ENCODE measurements around the gene KRT78. TPM values are rescaled to one million over a fixed set of nuclear protein-coding genes. Genes with fewer than 3 reads are reported as not detected.

KRT78 gene
- total RNA-seq, 1 donor from 2014 or later, result 89.1 TPM

DNA sequence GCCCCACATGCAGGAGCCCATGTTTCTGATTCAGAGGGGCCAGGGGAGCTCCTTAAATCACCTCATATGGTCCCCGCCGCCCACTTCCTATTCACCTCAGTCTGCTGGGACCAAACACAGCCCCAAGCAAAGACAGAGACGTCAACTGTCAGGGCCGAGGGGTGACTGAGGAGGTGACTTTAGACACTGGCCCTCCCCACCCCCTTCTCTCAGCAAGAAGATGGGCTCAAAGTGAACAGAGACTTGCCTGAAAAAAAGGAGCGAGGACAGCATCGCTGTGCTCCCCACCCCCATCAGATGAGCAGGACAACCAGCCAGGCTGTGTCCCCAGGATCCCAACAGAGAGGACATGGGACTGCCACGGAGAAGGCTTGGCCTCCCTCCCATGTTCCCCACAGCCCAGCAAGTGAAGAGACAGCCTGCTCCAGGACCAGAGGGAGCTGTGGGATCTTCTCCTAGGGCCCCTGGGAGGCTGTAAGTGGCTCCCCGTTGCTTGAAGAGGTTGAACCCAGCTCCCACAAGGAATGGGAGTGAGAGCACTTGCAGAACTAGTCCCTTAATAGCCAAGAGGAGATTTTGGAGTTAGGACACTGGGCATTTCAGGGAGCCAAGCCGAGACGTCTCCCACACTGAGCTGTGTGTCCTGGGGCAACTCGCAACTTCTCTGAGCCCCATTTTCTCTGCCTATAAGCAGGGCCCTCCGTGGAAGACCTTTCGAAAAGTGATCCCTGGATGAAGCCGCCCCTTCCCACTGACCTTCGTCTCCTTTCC lies 13.3 kb downstream of the KRT78 start:
- H3K27ac ChIP-seq, result no peak overlapping the region
- no peaks in the 10 kb centered on the region for H3K27me3 ChIP-seq
- H3K36me3 ChIP-seq, result no peaks in the 10 kb centered on the region
- H3K9me3 ChIP-seq, result no peaks in the 10 kb centered on the region
- TF ChIP-seq POLR2AphosphoS5 (IDR thresholded peaks at IDR 0.05; ENCODE audit: insufficient read depth in 1 of 2, low read depth in 1 of 2), result no peak
- TF ChIP-seq, protein P1, sequence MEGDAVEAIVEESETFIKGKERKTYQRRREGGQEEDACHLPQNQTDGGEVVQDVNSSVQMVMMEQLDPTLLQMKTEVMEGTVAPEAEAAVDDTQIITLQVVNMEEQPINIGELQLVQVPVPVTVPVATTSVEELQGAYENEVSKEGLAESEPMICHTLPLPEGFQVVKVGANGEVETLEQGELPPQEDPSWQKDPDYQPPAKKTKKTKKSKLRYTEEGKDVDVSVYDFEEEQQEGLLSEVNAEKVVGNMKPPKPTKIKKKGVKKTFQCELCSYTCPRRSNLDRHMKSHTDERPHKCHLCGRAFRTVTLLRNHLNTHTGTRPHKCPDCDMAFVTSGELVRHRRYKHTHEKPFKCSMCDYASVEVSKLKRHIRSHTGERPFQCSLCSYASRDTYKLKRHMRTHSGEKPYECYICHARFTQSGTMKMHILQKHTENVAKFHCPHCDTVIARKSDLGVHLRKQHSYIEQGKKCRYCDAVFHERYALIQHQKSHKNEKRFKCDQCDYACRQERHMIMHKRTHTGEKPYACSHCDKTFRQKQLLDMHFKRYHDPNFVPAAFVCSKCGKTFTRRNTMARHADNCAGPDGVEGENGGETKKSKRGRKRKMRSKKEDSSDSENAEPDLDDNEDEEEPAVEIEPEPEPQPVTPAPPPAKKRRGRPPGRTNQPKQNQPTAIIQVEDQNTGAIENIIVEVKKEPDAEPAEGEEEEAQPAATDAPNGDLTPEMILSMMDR (IDR thresholded peaks at IDR 0.05), result no peak
- TF ChIP-seq POLR2A (IDR thresholded peaks at IDR 0.05), result no peak
- no peaks in the 10 kb centered on the region for H3K4me1 ChIP-seq
- DNase-seq (ENCODE audit: extremely low spot score in 2 of 2), result no peak
- intact Hi-C loops (cut with DNase I), result no loop called here
- H3K4me3 ChIP-seq, result no peak overlapping the region

DNA sequence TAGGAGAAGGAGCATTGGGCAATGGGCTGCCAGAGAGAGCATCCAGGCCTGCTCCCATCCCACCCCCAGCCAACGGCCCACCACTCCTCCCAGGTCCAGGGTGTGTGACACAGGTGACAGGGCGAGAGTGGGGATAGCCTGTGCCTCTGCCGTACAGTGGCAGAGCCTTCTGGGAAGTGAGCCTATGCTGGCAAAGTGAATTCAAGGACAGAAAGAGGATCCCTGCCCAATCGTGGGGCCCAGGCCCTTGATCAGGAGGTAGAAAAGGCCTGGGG lies 14.1 kb downstream of the KRT78 start:
- Histone ChIP-seq H3K27me3 (no peaks in the 10 kb centered on the region), H3K9me3 (no peaks in the 10 kb centered on the region), H3K36me3 (no peaks in the 10 kb centered on the region), H3K4me1 (no peaks in the 10 kb centered on the region), H3K4me3 (no peak overlapping the region), H3K27ac (no peak overlapping the region)
- intact Hi-C loops (cut with DNase I), result no loop called here
- no peak for DNase-seq (ENCODE audit: extremely low spot score in 2 of 2)
- no peak for TF ChIP-seq POLR2A (IDR thresholded peaks at IDR 0.05)
- no peak for TF ChIP-seq POLR2AphosphoS5 (IDR thresholded peaks at IDR 0.05; ENCODE audit: insufficient read depth in 1 of 2, low read depth in 1 of 2)
- TF ChIP-seq, protein P1 (IDR thresholded peaks at IDR 0.05), result no peak

DNA sequence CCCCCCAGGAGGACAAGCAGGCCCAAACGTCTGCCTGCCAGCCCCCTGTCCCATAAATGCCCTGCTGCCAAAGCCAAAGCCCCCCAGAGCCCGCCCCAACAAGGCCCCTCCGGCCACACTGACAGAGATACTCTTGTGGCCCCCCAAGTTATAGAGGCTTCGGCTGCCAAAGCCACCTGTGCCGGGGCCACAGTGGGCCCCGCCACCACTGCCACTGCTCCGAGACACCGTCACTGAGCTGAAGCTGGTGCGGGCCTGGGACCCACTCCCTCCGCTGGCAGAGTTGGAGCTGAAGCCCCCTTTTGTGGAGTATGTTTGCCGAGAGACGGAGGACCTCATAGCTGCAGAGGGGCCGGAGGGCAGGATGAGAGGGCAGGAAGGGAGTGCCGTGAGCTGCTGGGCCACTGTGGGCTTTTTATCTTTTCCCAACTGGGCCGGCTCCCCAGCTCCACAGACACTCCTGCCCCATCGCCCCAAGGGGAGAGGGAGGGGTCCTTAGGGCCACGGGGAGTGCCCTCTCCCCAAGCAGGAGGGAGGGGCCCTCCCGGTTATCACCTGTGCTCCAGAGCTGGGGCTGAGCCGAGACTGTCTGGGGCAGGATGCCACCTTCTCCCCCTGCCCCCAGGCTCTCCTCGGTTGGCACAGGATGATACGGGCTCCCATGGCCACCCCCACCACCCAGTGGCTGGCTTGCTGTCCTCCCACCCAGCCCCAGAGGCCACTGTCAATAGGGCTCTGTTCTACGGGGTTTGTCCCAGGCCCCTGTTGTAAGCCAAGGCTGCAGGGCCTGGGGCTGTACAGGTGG lies 14.7 kb downstream of the KRT78 start, which contains the start of gene KRT79:
TSS of gene KRT79 (minus strand) at position 390 of the 805 bp plus-strand sequence. CDS start at position 339, 51 bp downstream.
- Histone ChIP-seq H3K4me1 (no peaks in the 10 kb centered on the region), H3K27me3 (no peaks in the 10 kb centered on the region), H3K36me3 (no peaks in the 10 kb centered on the region), H3K9me3 (no peaks in the 10 kb centered on the region), H3K4me3 (no peak within 1 kb of the TSS), H3K27ac (no peak within 1 kb of the TSS)
- intact Hi-C loops (cut with DNase I), result no loop called here
- TF ChIP-seq POLR2AphosphoS5 (IDR thresholded peaks at IDR 0.05; ENCODE audit: insufficient read depth in 1 of 2, low read depth in 1 of 2) (no peak), POLR2A (IDR thresholded peaks at IDR 0.05) (no peak)
- TF ChIP-seq, protein P1 (IDR thresholded peaks at IDR 0.05), result no peak
- DNase-seq (ENCODE audit: extremely low spot score in 2 of 2), result no peak

DNA sequence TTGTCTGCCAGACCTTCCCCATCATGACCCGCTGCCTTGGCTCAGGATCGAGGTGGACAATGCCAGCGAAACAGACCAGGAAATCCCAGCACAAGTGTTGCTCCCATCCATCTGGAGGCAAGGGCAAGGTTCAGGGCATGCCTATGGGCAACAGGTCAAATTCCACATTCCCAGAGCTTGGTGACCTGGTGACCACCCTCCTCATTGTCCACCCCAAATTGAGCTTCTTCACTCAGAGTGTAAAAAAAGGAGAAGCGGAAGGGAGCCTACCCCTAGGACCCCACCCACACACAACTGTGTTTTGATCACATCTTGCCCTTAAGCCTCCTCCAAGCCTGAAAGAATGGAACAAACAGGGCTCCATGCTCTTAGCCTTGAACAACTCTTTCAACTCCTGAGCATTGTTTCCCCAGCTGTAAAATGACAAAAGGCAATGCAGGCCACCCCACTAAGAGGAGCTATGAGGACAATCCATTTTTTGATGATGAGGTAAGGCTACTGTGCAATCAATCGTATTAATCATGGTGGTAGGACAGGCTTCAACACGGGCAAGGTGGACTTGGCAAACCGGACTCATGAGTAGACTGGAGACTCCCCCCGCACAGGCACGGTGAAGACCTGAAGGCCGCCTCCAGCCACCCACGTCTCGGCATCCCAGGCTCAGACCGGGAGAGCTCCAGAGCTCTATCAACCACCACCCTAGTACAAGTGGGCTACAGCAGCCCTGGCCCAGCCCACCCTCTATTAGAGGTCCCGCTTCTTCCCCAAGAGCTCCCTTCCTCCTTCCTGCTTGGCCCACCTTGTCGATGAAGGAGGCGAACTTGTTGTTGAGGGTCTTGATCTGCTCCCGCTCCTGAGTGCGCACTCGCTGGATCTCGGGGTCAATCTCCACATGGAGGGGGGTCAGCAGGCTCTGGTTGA lies 15.5 kb downstream of the KRT78 start:
- DNase-seq (ENCODE audit: extremely low spot score in 2 of 2), result no peak
- no peak for TF ChIP-seq POLR2AphosphoS5 (IDR thresholded peaks at IDR 0.05; ENCODE audit: insufficient read depth in 1 of 2, low read depth in 1 of 2)
- no peak for TF ChIP-seq POLR2A (IDR thresholded peaks at IDR 0.05)
- TF ChIP-seq, protein P1 (IDR thresholded peaks at IDR 0.05), result no peak
- intact Hi-C loops (cut with DNase I), result no loop called here
- Histone ChIP-seq H3K9me3 (no peaks in the 10 kb centered on the region), H3K4me1 (no peaks in the 10 kb centered on the region), H3K27me3 (no peaks in the 10 kb centered on the region), H3K36me3 (no peaks in the 10 kb centered on the region), H3K4me3 (no peak overlapping the region), H3K27ac (no peak overlapping the region)

All from vagina (tissue), 2 donors.